GM18873 (cell line): ENCODE data around the gene AGXT.

Source experiments
- ATAC-seq: cut with Tn5 transposase; IDR thresholded peaks from one replicate; pipeline ENCODE4 v1.9.1; 2021; ENCODE audit warnings: mild to moderate bottlenecking, moderate library complexity, moderate number of reproducible peaks; ENCODE audit not compliant: unreplicated experiment, low FRiP score

The AGXT gene

DNA sequence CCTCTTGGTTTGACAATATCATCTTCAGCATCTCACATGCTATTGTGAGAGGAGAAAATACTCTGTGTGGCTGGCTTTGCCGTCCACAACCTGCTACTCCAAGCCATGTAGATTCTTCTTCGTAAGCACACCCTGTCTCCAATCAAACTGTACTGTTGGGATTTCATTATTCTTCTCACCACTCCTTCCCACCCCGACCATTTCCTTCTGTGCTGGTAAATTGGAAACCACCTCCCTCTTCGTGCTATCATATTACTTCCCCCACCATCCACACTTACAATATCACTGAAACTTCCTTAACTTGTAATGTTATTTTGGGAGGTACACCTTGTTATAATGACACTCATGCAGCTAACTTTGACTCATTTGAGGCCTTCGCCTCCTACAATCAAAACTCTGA is 3.2 kb upstream of the AGXT start:
- no peak for ATAC-seq

DNA sequence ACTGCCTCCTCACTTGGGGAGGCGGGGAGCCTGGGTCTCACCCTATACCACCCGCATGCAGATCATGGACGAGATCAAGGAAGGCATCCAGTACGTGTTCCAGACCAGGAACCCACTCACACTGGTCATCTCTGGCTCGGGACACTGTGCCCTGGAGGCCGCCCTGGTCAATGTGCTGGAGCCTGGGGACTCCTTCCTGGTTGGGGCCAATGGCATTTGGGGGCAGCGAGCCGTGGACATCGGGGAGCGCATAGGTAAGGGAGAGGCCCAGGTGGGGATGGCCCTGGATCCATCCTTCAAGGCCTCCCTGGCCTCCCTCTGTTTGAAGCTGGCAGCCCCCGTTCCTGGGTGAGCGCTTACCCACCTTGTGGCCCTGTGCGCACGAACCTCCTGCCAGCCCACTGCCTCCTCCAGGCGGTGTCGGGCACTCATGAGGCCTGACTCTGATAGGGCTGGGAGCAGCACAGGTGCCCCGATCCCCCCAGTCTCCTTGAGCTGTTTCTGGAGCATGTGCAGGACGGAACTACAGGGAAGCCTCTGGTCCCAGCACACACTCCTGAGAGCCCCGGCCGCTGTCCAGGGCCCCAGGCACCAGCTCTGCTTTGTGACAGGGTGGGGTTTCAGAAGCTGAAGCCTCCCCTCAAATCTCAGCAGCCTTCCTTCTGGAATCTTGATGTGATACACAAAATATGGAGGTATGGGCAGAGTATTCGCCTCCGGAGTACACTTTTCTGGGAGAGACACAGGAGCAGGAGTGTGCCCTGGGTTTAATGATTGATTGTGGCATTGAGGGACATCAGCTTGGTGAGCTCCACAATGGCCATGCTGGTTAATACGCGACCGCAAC is 708 bp downstream of the AGXT start:
- ATAC-seq: no peak

DNA sequence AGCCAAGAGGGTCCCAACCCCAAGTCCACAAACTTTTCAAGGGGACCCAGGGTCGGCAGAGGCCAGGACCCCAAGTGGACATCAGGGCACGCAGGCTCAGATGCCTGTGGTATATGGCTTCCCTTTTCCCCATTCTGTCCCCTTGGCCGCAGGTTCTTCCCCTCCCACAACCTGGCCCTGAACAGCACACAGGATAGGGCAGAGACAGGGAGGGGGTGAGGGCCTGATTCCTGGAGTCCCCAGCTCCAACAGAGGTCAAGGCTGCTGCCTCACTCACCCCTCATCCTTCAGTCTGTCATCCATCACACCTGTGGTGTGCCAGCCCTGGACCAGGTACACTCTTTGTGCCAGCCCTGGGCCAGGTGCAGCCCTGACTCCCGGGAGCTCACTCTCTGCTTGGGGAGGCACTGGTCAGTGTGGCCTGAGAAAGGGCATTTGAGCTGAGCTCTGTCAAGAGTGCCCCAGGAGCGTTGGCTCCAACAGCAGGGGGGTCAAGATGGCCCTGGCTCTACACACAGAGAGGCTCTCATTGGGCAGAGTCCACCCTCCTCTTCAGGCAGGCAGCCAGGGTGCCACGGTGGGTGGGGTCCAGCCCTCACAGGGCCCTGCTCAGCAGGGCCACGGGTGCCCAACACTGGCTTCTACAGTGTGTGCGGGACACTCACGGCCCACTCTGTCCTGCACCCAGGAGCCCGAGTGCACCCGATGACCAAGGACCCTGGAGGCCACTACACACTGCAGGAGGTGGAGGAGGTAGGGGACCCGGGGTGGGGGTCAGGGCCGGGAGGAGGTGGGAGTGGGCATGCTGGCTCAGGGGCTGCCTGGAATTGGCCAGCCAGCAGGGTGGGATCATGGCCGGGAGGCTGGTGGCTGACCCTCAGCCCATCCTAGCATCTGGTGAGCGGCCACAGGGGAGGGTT is 1.6 kb downstream of the AGXT start:
- ATAC-seq: no peak

DNA sequence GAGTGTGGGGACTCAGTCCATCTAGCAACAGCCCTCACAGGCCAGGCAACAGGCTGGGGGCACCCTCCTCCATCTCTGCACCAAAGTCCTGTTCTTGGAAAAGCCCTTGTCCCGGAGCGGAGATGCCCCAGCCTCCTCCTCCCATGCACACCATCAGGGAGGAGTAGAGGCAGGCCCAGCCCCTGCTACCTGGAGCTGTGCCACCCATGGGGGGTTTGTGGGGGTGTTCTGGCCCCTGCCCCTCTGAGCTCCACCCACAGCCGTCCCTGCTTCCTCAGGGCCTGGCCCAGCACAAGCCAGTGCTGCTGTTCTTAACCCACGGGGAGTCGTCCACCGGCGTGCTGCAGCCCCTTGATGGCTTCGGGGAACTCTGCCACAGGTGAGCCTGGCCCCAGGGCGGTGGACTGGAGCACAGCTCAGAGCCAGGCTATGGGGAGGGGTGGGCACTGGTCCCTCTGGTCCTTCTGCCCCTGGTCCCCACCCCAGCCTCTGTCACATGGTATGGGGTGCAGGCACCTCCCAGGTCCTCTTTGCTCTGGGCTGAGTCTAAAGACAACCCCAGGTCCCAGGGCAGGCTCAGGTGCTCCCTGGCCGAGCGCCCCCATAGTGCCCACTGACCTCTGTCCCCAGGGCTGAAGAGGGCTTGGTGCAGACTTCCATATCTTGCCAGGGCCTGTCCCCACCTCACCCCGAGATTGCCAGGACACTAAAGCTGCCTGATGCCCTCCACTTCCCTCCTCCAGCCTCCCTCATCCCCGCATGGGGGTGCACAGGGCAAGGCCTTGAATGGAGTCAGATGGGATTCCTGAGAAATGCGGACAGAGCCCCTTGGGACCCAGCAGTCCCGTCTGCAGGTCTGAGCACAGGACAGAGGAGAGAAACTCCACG is 2.7 kb downstream of the AGXT start:
- no peak for ATAC-seq

DNA sequence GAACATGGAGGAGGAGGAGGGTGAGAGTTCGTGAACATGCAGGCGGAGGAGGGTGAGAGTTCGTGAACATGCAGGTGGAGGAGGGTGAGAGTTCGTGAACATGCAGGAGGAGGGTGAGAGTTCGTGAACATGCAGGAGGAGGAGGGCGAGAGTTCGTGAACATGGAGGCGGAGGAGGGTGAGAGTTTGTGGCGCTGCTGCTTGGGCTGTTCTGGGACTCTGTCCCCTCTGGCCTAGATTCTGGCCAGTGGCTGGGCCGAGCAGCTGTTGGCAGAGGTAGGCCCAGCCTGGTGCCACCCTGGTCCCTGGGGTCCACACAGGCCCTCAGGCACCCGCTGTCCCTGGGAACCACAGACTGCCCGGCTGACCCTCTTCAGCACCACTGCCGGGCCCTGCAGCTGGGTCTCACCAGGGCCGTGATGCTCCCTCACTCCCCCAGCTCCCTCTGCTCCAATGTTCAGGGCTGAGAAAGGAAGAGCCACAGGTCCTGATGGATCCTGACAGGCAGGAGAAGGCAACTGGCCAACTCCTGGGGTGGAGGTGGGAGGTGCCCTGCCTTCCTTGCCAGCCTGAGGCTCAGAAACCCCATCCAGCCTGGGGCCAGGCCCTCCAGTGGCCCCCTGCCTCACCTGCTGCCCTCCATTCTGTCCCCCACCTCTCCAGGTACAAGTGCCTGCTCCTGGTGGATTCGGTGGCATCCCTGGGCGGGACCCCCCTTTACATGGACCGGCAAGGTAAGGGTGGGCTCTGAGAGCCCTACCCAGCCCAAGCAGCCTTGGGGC is 3.9 kb downstream of the AGXT start:
- no peak for ATAC-seq

DNA sequence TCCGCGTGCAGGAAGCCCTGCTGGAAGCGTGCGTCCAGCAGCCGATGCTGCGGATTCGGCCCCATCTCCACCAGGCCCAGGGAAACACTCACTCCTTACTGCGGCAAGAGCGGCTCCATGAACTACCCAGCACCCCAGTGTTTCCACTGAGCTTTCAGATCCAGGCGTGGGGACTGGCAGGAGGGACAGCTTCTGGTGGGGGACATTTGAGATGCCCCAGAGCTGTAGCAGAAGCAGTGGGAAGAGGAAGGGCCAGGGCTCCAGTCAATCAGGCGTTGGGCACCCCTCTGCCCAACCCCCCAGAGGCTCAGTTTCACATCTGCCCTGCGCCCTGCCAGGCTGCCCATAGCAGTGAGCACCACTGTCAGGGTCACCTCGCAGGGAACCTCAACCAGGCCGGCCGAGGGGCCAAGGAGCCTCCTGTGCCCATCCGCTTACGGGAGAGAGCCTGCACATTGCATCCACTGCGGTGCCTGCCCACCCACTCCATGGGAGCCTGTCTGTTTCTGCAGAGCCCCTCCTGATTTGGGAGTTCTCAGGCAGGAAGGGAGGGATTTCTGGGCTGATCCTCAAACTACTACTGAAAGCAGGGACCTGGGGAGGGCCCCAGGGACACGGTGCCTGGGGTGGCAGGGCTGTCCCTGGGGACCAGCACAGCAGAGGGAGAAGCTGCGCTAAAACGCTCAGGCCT is 4.6 kb downstream of the AGXT start:
- no peak for ATAC-seq

DNA sequence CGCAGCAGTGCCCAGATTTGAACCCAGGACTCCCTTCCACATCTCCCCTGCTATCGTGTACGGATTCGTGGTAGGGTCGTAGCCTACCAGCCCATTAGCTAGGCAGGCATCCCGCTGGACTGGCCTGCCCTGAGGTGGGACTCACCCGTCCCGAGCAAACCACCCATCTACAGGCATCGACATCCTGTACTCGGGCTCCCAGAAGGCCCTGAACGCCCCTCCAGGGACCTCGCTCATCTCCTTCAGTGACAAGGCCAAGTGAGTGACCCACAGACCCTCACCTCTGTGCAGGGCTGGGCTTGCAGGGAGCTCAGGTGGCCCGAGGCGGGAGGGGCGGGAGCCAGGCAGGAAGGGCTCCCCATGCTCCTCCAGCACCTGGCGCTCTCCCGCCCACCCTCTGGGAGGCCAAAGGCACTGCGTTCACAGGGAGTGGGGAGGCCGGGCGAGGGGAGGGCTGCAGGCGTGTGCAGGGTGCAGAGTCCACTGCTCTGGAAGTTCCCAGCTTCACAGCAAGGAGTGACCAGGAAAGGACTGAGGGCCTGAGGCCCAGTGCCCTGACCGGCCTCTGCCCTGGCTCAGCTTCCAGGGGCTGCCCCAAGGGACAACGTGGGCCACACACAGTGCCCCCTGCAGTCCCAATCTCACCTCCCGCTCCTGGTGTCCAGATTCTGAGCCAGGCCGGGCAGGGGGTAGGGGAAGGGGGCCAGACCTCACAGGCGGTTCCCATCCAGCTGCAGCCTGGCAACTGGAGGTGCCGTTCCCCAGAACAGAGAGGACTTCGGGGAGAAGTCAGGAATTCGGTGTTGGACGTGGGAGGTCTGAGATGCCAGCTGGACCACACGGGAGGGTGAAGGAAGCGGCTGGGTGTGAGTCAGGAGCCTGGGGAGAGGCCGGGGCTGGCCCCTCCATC is 5.4 kb downstream of the AGXT start:
- no peak for ATAC-seq

DNA sequence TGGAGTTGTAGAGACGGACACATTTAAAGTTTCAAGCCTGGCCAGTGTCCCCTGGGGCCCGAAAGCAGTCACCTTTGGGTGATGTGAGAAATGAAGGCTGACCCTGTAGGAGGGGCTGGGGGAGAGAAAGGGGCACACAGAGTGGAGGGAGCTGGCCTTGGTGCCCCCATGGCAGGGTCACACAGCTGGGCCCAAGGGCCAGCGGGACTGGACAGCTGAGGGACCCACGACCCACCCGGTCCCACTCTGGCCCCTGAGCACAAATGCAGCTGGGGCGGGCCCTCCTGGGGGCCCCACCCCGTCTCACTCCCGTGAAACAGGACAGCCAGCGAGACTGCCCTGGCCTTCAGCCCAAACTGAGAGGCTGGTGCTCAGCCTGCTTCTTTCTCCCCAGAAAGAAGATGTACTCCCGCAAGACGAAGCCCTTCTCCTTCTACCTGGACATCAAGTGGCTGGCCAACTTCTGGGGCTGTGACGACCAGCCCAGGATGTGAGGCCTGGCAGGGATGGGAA is 6.1 kb downstream of the AGXT start:
- ATAC-seq: no peak

DNA sequence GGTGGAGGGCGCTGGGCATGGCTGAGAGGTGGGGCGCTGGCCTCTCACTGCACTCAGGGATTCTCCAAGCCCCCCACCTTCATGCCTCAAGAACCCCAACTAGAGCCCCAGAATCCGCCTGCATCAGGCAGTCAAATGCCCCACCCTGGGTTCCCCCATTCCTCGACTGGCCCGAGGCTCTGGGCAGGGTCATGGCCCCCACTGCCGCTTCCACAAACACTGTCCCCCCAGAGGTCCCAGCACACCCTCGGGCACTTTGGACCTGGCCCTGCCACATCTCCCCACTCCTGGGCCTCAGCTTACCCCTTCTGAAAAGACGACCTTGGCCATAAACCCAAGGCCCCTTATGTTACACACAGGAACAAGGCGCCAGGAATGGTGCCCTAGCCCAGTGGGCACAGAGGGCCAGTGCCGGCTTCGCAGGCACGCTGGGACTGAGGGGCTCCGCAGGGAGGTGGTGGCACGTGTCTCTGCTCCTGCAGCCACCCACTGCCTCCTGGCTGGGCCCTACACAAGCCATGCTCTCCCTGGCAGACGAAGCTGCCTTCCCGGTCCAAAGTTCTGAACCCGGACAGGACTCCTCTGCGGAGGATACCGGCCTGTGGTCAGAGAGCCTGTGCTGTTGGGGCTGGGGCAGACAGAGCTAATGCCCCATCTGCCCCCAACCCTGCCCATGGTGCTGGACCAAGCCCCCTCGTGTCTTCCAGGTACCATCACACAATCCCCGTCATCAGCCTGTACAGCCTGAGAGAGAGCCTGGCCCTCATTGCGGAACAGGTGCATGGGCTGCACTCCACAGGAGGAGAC is 6.8 kb downstream of the AGXT start:
- ATAC-seq: no peak

DNA sequence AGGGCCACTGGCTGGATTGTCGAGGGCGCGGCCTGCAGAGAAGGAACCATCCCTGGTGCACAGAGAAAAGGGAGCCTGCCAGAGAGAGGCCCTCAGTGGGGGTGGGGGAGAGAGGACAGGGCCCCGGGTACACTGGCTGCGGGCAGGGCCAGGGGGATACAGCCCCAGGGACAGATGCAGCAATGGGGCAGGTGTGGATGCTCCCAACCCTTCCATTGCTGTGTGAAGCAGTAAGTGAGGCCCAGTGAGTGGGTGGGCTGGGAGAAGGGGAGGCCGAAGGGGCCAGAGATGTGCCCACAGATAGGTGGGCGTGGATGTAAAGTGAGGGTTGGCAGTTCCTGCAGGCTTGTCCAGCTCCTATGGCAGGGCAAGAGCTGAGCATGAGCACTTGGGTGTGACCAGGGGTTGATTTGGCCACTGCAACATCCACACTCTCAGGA is 7.4 kb downstream of the AGXT start:
- no peak for ATAC-seq

DNA sequence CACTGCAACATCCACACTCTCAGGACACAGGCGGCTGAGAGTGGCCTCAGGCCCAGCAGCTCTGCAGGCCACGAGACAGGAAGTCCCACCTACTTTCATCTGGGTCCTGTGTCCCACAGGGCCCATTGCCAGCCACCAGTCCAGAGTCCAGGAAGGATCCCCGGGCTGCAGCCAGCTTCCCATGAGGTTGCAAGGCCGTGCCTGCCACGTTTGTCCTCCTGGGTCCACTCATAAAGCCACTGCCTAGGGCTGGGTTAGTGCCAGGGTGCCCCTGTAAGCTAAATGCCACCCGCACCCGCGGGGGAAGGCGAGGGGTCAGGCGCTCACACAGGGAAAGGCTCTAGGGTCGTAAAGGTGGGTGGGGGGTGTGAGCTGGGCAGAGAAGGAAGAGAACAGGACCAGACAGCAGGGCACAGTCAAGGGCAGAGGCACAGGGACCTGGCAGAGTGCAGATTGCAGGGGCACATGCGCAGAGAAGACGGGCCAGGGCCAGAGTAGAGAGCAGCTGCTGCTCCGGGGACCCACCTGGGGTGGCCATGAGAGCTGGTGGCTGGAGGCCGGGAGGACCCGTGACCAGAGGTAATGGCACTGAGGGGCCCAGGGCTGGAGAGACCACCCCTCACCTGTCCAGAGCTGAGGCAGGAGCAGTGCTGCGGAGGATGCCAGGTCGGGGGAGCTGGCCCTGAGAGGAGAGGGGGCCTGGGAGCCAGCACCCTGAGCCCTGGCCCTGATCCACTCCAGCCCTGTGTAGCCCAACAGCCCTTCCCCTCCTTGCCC is 8.0 kb downstream of the AGXT start:
- no peak for ATAC-seq

DNA sequence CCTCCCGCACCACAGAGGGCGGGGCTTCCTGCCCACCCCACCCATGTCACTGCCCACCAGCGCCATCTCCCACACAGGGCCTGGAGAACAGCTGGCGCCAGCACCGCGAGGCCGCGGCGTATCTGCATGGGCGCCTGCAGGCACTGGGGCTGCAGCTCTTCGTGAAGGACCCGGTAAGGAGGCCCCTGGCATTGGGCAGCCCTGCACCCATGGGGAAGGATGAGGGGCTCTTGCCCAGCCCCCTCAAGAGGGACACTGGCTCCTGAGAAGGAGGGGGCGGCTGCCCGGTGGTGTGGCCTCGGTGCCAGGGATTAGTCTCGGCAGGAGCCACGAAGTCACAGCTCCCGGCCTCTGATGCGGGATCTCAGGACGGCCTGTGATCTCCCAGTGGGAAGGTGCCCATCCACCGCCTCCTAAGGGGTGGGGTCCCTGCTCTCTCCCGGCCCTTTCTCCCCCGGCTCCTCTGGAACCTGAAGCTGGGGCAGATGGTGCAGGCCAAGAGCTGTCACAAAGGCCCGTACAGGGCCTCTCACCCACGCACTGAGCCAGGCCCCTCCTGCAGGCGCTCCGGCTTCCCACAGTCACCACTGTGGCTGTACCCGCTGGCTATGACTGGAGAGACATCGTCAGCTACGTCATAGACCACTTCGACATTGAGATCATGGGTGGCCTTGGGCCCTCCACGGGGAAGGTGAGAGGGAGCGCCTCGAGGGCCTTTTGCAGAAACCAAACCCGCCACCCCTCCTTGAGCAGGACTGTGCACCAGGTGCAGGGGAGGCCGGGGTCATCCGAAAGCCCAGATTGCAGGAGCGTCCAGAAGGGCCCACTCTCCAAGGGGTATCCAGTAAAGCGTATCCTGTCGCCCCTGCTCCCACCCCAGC is 9.1 kb downstream of the AGXT start:
- no peak for ATAC-seq

DNA sequence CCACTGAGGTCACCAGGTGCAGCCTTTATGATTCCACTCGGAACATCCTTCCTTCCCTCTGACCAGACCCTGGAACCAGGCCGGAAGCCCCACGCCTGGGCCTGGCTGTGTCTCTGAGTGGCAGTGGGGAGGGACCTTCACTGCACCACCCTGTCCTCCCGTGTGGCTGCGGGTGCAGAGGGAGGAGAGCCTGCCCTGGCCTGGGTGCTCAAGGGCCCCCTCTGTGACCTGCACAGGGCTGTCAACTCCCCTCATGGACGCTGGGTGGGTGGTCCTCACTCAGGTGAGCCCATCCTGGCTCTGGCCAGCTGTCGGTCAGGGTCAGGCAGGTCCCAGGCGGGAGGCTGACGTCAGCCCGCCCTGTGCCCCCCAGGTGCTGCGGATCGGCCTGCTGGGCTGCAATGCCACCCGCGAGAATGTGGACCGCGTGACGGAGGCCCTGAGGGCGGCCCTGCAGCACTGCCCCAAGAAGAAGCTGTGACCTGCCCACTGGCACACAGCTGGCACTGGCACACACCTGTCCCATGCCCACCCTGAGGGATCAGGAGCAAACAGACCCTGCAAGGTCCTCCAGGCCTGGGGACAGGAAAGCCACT is 9.8 kb downstream of the AGXT start:
- no peak for ATAC-seq

DNA sequence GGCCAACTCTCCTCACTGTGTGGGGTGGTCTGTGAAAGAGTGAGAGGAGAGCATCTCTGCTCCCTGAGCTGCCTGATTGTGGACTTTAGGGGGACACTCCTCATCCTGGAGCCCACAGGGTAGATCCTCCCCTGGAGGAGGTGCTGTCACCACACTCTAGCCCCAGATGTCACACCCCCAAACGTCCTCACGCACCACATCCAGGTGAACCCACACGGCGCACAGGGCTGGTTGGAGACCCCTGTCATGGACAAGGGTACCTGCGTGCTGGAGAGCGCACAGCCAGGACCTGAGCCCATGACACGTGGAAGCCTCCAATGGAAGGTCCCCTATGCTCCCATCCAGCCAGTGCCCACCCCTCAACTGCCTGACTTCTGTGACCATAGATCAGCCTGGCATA is 10.5 kb downstream of the AGXT start:
- ATAC-seq: no peak

DNA sequence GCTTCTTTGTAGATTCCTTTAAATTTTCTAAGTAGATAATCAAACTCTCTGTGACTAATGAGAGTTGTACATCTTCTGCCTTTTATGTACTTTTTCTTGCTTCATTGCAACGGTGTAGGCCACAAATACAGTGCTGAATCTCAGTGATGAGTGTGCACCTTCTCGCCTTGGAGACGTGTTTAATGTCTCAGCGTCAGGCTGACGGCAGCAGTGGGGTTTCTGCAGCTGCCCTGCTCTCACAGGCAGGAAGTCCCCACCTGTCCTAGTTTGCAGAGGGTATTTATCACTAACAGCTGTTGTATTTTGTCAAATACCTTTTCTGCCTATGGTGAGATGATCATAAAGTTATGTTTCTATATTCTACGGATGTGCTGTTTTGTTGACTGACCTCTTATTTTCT is 13.3 kb downstream of the AGXT start:
- no peak for ATAC-seq
